Fibroblast of lung (primary cell): ENCODE results near the gene CCM2.

Source experiments
- EZH2 ChIP-seq: IDR thresholded peaks from 2 replicates; pipeline ENCODE4 v1.5.1; 2012; ENCODE audit warnings: low read length, control low read depth, mild to moderate bottlenecking; ENCODE audit errors: missing control alignments
- TF ChIP-seq, protein P1 (sequence below), 2 donors: IDR thresholded peaks in 1 of 2; conservative IDR thresholded peaks in 1 of 2; 1 replicate in 1 of 2; 2 replicates in 1 of 2; pipeline ENCODE4 v1.5.1; 2011 to 2012; ENCODE audit warnings: low read length in 2 of 2, control low read depth in 1 of 2, inconsistent platforms in 1 of 2, low read depth in 1 of 2, mild to moderate bottlenecking in 1 of 2

DNA sequence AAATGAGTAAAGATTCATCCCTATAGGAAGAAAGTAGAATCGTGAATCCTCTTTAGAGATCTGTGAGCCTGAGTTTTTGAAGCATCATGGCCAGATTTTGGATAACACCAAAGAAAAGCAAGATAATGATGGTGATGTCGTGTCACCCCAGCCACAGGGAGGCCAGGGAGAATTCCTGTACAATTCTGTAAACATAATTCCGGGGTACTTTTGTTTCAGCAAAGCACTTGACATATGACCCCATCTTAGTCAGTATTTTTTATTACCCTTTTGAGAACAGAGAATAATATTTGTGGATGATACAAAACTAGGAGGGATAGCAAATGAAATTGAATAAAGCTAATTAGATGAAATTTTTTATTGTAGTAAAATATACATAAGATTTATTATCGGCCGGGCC lies 55.0 kb downstream of the CCM2 start:
- TF ChIP-seq, protein P1, sequence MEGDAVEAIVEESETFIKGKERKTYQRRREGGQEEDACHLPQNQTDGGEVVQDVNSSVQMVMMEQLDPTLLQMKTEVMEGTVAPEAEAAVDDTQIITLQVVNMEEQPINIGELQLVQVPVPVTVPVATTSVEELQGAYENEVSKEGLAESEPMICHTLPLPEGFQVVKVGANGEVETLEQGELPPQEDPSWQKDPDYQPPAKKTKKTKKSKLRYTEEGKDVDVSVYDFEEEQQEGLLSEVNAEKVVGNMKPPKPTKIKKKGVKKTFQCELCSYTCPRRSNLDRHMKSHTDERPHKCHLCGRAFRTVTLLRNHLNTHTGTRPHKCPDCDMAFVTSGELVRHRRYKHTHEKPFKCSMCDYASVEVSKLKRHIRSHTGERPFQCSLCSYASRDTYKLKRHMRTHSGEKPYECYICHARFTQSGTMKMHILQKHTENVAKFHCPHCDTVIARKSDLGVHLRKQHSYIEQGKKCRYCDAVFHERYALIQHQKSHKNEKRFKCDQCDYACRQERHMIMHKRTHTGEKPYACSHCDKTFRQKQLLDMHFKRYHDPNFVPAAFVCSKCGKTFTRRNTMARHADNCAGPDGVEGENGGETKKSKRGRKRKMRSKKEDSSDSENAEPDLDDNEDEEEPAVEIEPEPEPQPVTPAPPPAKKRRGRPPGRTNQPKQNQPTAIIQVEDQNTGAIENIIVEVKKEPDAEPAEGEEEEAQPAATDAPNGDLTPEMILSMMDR (conservative IDR thresholded peaks at IDR 0.05 in 1 of 2, IDR thresholded peaks at IDR 0.05 in 1 of 2; ENCODE audit: low read depth in 1 of 2, low read length in 2 of 2), result no peak
- no peak for TF ChIP-seq EZH2
